ENCODE results near the gene KIFAP3.

DNA sequence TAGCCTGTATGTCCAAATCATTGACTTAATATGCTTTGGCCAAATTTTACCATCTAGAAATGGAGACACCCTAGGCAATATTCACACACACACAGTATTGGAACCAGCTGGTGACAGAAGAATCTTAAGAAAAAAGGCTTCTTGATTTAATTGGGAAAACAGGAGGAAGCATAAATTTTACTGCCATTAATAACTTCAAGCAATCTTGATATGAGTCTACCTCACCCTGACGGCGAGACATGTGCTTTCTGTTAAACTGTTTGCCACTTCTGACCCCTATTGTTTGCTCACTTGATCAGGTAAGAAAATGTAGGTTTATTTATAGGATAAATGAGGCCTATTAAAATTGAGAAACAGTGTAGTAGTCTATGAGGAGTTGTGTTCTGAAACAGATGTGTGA lies 73.2 kb downstream of the KIFAP3 start:
- TF ChIP-seq, protein P1, sequence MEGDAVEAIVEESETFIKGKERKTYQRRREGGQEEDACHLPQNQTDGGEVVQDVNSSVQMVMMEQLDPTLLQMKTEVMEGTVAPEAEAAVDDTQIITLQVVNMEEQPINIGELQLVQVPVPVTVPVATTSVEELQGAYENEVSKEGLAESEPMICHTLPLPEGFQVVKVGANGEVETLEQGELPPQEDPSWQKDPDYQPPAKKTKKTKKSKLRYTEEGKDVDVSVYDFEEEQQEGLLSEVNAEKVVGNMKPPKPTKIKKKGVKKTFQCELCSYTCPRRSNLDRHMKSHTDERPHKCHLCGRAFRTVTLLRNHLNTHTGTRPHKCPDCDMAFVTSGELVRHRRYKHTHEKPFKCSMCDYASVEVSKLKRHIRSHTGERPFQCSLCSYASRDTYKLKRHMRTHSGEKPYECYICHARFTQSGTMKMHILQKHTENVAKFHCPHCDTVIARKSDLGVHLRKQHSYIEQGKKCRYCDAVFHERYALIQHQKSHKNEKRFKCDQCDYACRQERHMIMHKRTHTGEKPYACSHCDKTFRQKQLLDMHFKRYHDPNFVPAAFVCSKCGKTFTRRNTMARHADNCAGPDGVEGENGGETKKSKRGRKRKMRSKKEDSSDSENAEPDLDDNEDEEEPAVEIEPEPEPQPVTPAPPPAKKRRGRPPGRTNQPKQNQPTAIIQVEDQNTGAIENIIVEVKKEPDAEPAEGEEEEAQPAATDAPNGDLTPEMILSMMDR (IDR thresholded peaks at IDR 0.05): no peak
- TF ChIP-seq POLR2A (IDR thresholded peaks at IDR 0.05): no peak

Measured in adrenal gland (tissue), 5 donors.